Tongue (tissue), 2 donors: ENCODE measurements around the gene AVPR2. TPM values are rescaled to one million over a fixed set of nuclear protein-coding genes. Genes with fewer than 3 reads are reported as not detected.

Source experiments
- DNase-seq: peaks from one replicate; pipeline ENCODE4 v3.0.0-alpha.2; 2015
- total RNA-seq: library from RNA; depleted of rRNA; stranded (reverse); fragments of >200 nt; gene quantifications from one replicate; pipeline ENCODE4 v1.2.3, GENCODE V29; 2014

Gene AVPR2
- total RNA-seq, 1 donor from 2014 or later: 1.7 TPM

GRCh38 chrX:153952373-153953026 lies 48.0 kb downstream of the AVPR2 start:
- DNase-seq: no peak

GRCh38 chrX:153953342-153953830 lies 48.9 kb downstream of the AVPR2 start:
- peak; percentile 80 for DNase-seq

GRCh38 chrX:153953892-153954557 lies 49.6 kb downstream of the AVPR2 start:
- no peak for DNase-seq

GRCh38 chrX:153954558-153955227 lies 50.2 kb downstream of the AVPR2 start:
- DNase-seq: no peak

- no peak for DNase-seq
Measured at GRCh38 chrX:153955228-153955732, 50.8 kb downstream of the AVPR2 start.

GRCh38 chrX:153956044-153956907 lies 51.8 kb downstream of the AVPR2 start:
- DNase-seq: no peak

Other genes starting within 250 kb of the AVPR2 start
- gene PNCK, start 230.9 kb upstream of the AVPR2 start, total RNA-seq: 0.92 TPM
- gene SLC6A8, start 216.7 kb upstream of the AVPR2 start, total RNA-seq: 26.9 TPM
- 84.2 TPM for gene BCAP31, start 180.3 kb upstream of the AVPR2 start, total RNA-seq
- 12.0 TPM for gene ABCD1, start 179.8 kb upstream of the AVPR2 start, total RNA-seq
- gene PLXNB3, start 140.4 kb upstream of the AVPR2 start, total RNA-seq: 6.8 TPM
- gene SRPK3, start 123.6 kb upstream of the AVPR2 start, total RNA-seq: 81.4 TPM
- gene IDH3G, start 110.3 kb upstream of the AVPR2 start, total RNA-seq: 61.1 TPM
- gene SSR4, start 110.0 kb upstream of the AVPR2 start, total RNA-seq: 46.4 TPM
- gene PDZD4, start 74.1 kb upstream of the AVPR2 start, total RNA-seq: 4.1 TPM
- 17.5 TPM for gene L1CAM, start 18.5 kb upstream of the AVPR2 start, total RNA-seq
- 19.6 TPM for gene ARHGAP4, start 21.6 kb downstream of the AVPR2 start, total RNA-seq
- 47.8 TPM for gene NAA10, start 30.4 kb downstream of the AVPR2 start, total RNA-seq
- gene RENBP, start 40.0 kb downstream of the AVPR2 start, total RNA-seq: 5.2 TPM
- 25.2 TPM for gene HCFC1, start 67.1 kb downstream of the AVPR2 start, total RNA-seq
- gene TMEM187, start 68.1 kb downstream of the AVPR2 start, total RNA-seq: 9.4 TPM
- gene IRAK1, start 115.2 kb downstream of the AVPR2 start, total RNA-seq: 20.4 TPM
- gene MECP2, start 193.0 kb downstream of the AVPR2 start, total RNA-seq: 37.5 TPM
- gene OPN1LW, start 239.6 kb downstream of the AVPR2 start, total RNA-seq: not detected